HG03520 (cell line): ENCODE data around the gene PRR30.
"Not testable (repeated sequence)": the region's sequence is repeated elsewhere in the genome, so short reads cannot be mapped to it uniquely, and the experiment has no call there.

Experiments used
- ATAC-seq: cut with Tn5 transposase; IDR thresholded peaks from one replicate; pipeline ENCODE4 v1.9.1; 2021; ENCODE audit warnings: mild to moderate bottlenecking, moderate library complexity; ENCODE audit not compliant: unreplicated experiment

Gene PRR30

GRCh38 chr2:27139310-27139709 lies at the start of gene PRR30:
PRR30 (minus strand) TSS chr2:27139410; CDS start chr2:27138329, 1,081 bp downstream.
- no peak for ATAC-seq

GRCh38 chr2:27186613-27187345 lies 47.6 kb upstream of the PRR30 start:
- no peak for ATAC-seq

DNA sequence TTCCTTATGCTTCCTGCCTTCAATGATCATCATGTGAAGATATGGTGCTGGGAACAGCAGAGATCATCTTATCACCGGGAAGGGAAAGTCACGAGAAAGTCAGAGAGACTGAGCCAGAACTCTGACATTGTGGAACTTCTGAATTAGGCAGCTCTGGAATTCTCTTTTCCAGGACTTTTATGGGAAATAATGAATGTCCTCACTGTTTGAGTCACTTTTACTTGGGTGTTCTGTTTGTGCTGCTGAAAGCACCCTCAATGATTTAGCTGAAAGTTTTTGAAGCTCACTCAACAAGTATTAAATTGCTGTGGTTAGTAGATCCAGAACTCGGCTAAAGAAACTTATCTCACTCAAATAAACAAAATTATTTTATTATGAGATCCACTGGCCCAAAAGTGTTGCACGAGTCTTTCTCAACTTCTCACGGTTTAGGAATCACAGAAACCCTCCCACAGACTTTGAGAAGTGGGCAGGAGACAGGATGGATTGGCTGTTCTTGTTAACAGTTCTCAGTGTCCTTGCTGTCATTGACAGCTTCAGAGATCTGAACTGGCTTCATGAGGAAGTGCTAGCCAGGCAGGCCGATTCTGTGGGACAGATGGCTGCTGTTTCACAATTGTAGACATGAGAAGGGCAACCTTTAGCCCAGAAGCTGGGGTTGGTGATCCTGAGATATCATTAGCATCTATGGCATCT lies 46.3 kb upstream of the PRR30 start:
- no peak for ATAC-seq

DNA sequence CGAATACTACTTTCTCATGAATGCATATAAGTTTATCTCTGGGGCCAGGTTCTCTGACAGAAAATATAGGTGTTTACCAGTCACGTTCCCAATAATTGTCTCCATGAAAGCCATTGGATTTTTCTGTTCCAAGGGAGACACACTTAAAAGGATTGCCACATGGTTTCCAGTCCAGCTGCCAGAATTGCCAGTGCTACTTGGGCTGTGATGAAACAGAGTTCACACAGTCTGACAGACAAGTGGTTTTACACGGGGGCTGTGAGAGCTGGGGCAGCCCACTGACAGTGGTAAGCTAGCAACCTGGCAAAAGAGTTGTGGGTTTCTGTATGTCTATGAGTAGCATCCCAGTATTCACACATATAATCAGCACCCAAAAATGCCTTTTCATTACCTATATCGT lies 44.9 kb upstream of the PRR30 start:
- ATAC-seq, result no peak

DNA sequence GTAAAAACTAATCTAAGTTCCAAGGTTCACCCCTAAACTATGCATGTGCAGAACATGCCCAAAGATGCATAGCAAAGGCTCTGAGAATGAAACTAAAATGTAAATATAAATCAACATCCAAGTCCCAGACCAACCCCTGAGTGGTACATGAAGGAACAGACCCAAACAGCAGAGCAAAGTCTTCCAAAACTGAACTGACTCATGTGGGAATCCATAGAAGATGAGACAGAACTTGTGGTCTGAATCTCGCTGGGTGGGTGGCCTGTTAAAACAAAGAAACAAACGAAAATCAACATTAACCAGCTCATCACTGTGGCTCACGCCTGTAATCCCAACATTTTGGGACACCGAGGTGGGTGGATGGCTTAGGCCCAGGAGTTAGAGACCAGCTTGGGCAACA lies 43.1 kb upstream of the PRR30 start:
- no peak for ATAC-seq

GRCh38 chr2:27179344-27180000 lies 40.3 kb upstream of the PRR30 start:
- no peak for ATAC-seq

DNA sequence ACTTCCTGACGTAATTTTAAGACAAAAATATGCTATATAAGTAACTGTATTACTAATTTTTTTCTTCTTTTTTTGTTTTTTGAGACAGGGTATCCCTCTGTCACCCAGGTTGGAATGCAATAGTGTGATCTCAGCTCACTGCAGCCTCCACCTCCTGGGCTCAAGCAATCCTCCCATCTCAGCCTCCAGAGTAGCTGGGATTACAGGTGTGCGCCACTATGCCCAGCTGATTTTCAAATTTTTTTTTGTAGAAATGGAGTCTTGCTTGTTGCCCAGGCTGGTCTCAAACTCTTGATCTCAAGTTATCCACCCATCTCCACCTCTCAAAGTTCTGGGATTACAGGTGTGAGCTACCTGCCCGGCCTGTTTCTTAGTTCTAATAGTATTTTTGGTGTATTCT lies 39.3 kb upstream of the PRR30 start:
- no peak for ATAC-seq

GRCh38 chr2:27177441-27178351 lies 38.5 kb upstream of the PRR30 start:
- ATAC-seq, result no peak

DNA sequence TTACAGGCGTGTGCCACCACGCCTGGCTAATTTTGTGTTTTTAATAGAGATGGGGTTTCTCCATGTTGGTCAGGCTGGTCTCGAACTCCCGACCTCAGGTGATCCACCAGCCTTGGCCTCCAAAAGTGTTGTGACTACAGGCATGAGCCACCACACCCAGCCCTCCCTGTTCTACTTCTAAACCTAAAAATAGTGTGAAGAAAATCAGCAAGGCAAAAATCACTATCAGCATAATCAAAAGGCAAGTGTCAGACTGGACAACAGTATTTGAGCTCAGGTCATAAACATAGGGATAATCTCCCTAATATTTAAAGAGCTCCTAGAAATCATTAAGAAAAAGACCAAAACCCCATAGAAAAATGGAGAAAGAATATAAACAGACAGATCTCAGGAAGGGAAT lies 36.6 kb upstream of the PRR30 start:
- ATAC-seq, result not testable (repeated sequence)

DNA sequence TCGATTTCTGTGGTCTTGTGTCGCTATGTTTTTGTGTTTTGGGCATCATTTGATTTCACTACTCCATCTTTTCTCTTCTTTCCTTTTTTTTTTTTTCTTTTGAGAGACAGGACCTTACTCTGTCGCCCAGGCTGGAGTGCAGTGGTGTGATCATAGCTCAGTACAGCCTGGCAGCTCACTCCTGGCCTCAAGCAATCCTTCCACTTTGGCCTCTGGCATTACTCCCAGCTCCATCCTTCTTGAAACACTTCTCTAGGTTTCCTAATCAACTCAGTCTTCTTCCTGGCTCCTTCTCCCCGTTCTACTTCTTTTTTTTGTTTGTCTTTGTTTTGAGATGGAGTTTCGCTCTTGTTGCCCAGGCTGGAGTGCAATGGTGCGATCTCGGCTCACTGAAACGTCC lies 36.1 kb upstream of the PRR30 start:
- ATAC-seq, result no peak

DNA sequence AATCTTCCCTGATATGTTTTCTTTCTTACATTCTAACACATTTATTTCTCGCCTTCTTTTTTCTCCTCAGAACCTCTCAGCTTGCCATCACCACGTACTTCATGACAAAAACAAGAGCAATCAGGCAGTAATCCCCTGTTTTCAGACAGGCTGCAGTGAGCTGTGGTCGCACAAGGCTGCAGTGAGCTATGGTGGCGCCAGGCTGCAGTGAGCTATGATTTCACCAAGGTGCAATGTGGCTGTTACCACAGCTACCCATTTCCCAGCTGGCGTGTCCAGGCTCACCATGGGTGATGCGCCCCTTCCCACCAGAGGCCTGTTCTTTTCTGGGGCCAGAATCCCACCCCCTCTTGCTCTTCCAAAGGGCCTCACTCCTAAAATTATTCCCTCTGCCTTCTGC lies 35.4 kb upstream of the PRR30 start:
- no peak for ATAC-seq

DNA sequence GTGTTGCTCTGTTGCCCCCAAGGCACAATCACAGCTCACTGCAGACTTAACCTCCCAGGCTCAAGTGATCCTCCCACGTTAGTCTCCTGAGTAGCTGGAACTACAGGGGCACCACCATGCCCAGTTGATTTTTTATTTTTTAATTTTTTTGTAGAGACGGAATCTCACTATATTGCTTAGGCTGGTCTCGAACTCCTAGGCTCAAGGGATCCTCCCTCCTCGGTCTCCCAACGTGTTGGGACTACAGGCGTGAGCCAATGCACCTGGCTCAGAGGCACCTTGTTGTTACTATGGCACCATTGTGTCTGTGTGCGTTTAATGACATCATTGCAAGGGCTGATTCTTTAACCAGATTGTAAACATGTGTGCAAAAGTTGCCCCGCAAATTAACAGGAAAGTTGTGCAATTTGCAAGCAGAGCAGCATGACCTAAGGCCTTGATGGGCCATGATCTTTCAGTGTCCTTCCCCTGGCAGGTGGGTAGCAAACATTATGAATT lies 32.2 kb upstream of the PRR30 start:
- no peak for ATAC-seq

- no peak for ATAC-seq
These were observed 31.5 kb upstream of the PRR30 start for GRCh38 chr2:27170581-27171337.

- ATAC-seq, result no peak
These were observed 26.0 kb upstream of the PRR30 start for GRCh38 chr2:27164960-27165763.

GRCh38 chr2:27162151-27163121 lies 23.2 kb upstream of the PRR30 start:
- ATAC-seq, result no peak

DNA sequence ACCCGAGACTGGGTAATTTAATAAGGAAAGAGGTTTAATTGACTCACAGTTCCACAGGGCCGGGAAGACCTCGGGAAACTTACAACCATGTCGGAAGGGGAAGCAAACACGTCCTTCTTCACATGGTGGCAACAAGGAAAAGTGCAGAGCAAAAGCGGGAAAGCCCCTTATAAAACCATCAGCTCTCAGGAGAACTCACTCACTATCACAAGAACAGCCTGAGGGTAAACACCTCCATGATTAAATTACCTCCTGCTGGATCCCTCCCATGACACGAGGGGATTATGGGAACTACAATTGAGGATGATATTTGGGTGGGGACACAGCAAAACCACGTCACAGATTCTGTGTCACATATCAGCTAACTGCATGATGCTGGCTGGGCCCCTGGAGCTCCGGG lies 21.0 kb upstream of the PRR30 start:
- no peak for ATAC-seq

- ATAC-seq, result no peak
These were observed 20.1 kb upstream of the PRR30 start for GRCh38 chr2:27159271-27159670.

DNA sequence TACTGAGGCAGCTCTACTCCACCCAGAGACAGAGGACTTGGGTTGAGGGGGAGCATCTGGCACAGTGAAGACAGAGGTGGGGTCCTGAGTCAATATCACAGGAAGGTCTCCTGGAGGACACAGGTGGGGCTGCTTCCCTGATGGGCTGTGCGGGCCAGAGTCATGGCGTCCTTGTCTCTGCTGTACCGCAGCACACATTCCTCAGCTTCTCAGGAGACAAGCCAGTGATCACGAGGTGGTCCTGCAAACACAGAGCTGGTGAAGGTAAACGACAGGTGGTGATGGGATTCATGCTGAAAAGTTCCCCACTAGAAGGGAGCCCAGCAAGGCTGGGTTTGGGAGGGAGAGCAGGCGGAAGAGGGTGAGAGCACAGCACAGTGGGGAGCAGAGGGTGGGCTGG lies 19.3 kb upstream of the PRR30 start:
- ATAC-seq, result no peak
